GM19455 (cell line): ENCODE data around the gene JARID2.

Source experiments
- ATAC-seq: cut with Tn5 transposase; IDR thresholded peaks from one replicate; pipeline ENCODE4 v1.9.1; 2021; ENCODE audit not compliant: unreplicated experiment

Gene JARID2

DNA sequence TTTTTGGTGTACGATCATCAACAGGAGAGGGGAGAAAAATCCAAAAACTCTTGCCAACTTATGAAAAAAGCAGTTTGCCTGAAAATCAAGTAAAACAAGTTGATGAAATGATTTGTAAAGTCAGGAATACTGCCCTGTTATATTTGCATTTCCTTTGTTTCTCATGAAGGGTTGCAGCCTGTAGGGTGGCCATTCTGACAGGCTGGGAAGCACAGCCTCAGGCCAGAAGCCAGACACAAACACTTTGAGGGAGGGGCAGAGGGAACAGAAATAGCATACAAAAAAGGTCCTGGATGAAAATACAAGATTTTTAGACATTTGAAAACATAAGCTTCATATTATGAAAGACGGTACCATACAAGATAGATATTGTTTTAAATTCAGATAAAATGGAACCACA, 307.2 kb downstream of the JARID2 start:
- no peak for ATAC-seq

DNA sequence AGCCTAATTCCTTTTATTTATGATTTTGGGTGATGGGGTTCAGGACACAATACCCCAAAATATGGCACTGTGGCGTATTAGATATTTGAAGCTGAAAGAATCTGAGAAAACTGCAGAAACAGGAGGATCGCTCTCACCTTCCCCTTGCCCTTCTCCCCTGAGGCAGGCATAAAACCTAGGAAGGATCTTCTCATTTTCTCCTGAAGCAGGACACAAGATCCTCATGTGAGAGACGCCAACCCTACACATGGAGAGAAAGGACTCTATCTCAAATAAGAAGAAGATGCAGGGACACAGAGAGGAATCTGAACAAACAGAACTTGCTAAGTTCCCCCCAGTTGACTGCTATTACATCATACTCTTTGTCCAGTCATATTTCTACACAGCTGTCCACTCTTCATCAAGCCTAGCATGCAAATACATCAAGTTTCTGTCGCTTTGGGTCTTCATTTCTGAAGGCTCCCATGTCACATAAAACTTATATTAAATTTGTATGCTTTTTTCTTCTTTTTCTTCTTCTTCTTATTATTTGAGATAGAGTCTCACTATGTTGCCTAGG, 307.9 kb downstream of the JARID2 start:
- ATAC-seq: no peak

DNA sequence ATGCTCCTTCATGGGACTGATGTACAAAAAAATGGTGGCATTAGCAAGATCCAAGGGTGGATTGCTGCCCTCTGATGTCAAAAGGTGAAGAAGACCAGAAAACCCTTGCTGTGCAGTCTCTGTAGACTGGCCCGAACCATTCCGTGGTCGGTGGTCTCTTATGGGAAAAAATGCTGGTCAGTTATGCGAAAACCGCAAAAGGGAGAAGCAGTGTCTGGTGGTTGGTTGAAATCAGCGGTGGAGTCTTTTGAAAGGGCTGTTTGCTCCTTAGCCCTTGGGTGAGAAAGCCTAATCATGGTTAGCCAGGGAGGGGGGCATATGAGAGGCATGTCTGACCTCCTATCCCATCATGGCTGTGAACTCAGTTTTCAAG, 308.8 kb downstream of the JARID2 start:
- no peak for ATAC-seq

DNA sequence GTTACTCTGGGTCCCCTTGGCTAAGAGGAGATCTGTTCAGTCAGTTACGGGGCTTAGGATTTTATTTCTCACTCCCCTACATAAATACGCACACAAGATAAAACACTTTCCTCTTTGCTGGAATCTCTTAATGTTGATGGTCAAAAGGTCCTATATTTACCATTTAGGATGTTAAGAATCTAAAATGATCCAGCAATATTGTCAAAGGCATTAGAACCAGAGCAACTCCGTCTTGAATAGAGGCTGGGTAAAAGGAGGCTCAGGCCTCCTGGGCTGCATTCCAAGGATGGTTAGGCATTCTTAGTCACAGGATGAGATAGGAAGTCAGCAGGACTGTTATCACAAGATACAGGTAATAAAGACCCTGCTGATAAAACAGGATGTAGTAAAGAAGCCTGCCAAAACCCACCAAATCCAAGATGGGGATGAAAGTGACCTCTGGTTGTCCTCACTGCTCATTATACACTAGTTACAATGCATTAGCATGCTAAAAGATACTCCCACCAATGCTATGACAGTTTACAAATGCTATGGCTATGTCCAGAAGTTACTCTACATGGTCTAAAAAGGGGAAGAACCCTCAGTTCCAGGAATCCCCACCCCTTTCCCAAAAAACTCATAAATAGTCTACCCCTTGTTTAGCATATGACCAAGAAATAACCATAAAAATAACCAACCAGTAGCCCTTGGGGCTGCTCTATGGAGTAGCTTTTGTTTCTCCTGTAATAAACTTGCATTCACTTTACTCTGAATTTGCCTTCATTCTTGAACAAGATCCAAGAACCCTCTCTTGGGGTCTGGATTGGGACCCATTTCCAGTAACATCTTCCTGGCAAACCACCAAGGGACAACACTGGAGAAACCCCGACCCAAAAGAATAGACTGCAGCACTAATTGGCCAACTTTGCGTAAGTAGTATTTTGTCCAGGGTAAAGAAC, 309.5 kb downstream of the JARID2 start:
- ATAC-seq: no peak

DNA sequence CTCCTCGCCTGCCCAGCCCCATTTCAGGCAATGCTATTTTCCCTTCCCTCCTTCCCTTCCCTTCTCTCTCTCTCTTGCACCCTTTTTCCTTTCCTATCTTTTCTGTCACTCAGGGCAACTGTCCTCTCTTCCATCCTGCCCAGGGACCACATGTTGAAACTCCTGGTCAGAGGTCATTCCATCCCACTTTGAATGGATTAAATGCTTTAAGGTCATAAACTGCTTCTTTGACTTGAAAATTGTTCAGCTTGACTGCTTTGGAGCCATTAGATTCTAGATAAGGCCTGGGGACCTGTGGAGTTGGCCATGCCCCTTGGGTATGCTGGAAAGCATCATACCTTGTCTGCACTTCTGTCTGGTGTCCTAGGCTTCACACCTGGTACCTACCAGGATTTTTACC, 310.8 kb downstream of the JARID2 start:
- no peak for ATAC-seq

DNA sequence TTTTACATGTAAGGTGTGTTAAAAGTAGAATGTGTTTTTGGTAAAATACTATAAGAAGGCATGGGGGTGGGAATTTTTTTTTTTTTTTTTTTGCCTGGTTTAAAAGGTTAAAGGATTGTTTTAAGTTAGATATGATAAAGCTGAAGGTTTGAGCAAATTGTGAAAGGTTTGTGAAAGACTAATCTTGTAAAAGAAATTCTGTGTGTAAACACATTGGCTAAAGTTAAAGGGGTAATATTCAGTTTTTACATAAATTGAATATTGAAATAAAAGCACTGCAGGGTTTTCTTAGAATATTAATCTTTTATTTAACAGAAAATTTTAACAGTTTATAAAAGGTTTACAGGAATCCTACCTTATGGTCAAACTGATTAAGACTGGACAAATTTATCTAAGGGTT, 311.3 kb downstream of the JARID2 start:
- no peak for ATAC-seq

DNA sequence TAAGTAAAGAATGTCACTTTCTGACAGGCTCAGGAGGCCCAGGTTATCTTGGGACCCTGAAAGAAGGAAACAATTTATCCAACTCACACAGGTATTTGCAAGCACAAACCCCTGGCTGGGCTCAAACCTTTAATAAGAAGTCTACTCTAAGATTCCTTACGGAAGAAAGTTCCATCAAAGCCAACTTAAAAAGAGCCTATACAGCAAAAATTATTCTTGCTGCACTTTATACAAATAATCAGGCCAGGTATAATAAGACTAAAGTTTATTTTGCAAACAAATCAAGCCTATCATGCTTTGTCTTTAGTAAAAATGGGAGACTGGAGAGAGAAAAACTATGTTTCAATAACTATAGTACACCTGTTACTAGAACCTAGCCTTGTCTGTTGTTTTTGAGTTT, 314.8 kb downstream of the JARID2 start:
- no peak for ATAC-seq

DNA sequence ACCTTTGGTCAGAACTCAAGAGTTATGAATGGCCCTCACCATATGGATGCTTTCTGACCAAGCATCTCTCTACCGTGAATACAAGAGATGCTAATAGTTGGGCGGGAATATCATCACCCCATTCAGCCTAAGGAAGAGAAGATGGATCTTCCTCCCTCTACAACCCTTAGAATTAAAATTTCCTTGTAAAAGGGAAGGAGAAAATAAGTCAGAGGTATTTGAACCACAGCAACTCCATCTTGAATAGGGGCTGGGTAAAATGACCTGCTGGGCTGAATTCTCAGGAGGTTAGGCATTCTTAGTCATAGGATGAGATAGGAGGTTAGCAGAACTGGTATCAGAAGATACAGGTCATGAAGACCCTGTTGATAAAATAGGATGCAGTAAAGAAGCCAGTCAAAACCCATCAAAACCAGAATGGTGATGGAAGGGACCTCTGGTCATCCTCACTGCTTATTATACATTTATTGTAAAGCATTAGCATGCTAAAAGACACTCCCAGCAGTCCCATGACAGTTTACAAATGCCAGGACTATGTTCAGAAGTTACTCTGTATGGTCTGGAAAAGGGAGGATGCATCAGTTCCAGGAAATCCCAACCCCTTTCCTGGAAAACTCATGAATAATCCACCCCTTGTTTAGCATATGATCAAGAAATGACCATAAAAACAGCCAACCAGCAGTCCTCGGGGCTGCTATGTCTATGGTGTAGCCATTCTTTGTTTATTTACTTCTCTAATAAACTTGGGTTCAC, 315.8 kb downstream of the JARID2 start:
- ATAC-seq: no peak

DNA sequence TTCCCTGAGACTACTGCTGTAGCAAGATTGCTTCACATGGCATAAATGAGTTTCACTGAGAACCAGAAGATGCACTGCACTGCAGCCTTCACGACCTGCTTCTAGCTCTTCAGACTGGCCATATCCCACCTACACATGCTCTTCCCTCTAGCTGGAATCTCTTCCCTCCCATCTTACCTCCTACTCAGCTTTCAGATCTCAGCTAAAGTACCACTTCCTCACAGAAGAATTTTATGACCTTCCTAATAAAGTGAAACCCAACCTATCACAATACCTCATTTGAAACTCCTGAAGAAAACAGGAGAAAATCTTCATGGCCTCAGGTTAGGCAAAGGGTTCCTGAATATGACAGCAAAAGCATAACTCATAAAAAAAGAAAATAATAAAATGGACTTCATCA, 317.1 kb downstream of the JARID2 start:
- ATAC-seq: no peak

DNA sequence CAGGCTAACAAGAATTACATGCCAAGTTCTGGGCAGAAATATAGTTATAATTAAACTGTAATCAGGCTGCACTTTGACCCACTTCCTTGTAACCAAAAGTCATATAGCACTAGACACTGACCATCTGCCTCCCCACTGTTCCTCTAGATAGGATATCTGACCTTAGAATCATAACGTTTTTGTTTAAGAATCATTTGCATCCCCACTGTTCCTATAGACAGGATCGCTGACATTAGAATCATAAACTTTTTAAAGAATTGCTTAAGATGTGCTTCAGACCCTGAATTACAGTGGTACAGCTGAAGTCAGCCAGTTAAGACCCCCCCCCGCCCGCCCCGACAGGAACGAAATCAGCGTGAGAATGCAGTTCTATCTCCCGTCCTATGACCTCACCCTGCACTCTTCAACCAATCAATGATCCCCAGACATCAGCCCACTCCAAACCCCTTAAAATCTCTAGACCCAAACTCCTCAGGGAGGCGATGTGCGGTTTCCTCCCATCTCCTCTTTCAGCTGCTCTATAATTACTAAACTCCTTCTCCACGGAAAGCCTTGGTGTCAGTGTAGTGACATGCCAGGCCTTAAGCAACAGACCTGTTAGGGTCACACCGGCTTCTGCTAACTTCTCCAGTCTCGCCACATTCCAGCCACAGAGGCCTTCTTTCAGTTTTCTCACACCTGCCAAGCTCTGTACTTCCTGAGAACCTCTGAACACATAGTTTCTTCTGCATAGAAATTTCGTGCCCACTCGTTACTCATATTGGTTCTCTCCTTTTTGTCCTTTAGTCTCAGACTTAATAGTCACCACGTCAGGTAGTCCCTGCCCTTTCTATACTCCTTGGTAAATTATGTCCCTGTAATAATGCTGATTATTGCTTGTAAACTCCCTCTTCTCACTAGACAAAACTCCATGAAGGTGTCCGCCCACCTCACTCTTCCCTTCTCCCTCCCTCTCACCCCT, 323.4 kb downstream of the JARID2 start:
- ATAC-seq: no peak

DNA sequence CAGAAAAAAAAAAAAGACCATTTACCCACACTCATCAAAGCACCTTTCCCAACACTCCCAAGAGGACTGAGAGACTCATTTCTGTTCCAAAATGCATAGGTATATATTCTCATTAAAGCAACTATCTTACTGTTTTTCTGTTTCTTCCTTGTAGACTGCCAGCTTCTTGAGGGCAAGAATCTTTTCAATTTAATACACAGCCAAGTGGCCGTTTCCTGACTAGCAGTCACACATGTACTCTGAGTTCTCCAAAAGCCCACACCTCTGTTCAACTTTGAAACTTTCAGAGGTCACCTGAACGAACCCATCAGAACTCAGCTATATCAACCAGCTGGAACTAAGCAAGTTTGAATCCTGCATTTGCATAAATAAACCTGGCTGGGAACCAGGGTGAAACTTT, 324.3 kb downstream of the JARID2 start:
- no peak for ATAC-seq
